Stomach smooth muscle (tissue), 2 donors: ENCODE measurements around the gene LNPEP.
A peak's percentile ranks its signal among the peaks of the same experiment; 100 is the strongest.

Experiments
- H3K27ac ChIP-seq: one replicate; pipeline ENCODE4 v1.7.0; 2013; ENCODE audit warnings: mild to moderate bottlenecking, low read length, inconsistent platforms
- H3K27me3 ChIP-seq, 2 donors: one replicate each; pipeline ENCODE4 v1.7.0; 2013; ENCODE audit warnings: low read length in 2 of 2; ENCODE audit not compliant: insufficient read depth in 2 of 2, control insufficient read depth in 1 of 2
- H3K36me3 ChIP-seq, 2 donors: one replicate each; pipeline ENCODE4 v1.7.0; 2013; ENCODE audit warnings: low read length in 2 of 2; ENCODE audit not compliant: control insufficient read depth in 2 of 2, insufficient read depth in 2 of 2
- H3K4me1 ChIP-seq: one replicate; pipeline ENCODE4 v1.7.0; 2013; ENCODE audit warnings: low read length; ENCODE audit not compliant: control insufficient read depth, insufficient read depth
- H3K4me3 ChIP-seq, 2 donors: one replicate each; pipeline ENCODE4 v1.7.0; 2013; ENCODE audit warnings: low read length in 2 of 2
- H3K9ac ChIP-seq, 2 donors: one replicate each; pipeline ENCODE4 v1.7.0; 2013; ENCODE audit warnings: low read length in 2 of 2, mild to moderate bottlenecking in 1 of 2
- H3K9me3 ChIP-seq, 2 donors: one replicate each; pipeline ENCODE4 v1.7.0; 2013; ENCODE audit warnings: low read length in 2 of 2; ENCODE audit not compliant: control insufficient read depth in 2 of 2
- donor health status: healthy.
- donor health status: Pancreatic carcinoma.

LNPEP gene

GRCh38 chr5:96909003-96909402 is 26.9 kb upstream of the LNPEP start:
- no peak overlapping the region for H3K4me3 ChIP-seq
- no peaks in the 10 kb centered on the region for H3K4me1 ChIP-seq
- no peaks in the 10 kb centered on the region for H3K9me3 ChIP-seq
- H3K9ac ChIP-seq: no peak overlapping the region
- H3K36me3 ChIP-seq: peaks cover 7 to 9% of the 10 kb centered on the region in 2 donors
- no peak overlapping the region for H3K27ac ChIP-seq
- H3K27me3 ChIP-seq: no peaks in the 10 kb centered on the region

- Histone ChIP-seq H3K36me3 (peaks cover 6 to 7% of the 10 kb centered on the region in 2 donors), H3K9me3 (no peaks in the 10 kb centered on the region), H3K27ac (no peak overlapping the region), H3K9ac (no peak overlapping the region), H3K4me3 (no peak overlapping the region), H3K27me3 (no peaks in the 10 kb centered on the region), H3K4me1 (no peaks in the 10 kb centered on the region)
Observed at GRCh38 chr5:96909435-96909834, 26.4 kb upstream of the LNPEP start.

- Histone ChIP-seq H3K9me3 (no peaks in the 10 kb centered on the region), H3K27me3 (no peaks in the 10 kb centered on the region), H3K4me3 (no peak overlapping the region), H3K9ac (no peak overlapping the region), H3K36me3 (peaks cover 6% of the 10 kb centered on the region in 2 donors), H3K4me1 (no peaks in the 10 kb centered on the region), H3K27ac (no peak overlapping the region)
Observed at GRCh38 chr5:96911139-96911538, 24.7 kb upstream of the LNPEP start.

DNA sequence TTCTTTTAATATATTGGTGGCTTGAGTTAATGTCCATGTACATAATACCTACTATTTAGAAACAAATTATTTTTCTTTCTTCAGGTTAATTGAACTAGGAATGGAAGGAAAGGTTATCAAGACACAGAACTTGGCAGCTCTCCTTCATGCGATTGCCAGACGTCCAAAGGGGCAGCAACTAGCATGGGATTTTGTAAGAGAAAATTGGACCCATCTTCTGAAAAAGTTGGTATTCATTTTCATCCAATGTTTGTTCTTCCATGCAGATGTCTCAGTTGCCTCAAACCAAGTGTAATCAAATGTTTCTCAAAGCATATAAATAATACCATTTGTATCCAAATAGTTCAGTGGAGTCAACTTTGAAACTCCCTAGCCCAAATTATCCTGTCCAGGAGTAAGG is 22.6 kb upstream of the LNPEP start:
- no peak overlapping the region for H3K4me3 ChIP-seq
- no peaks in the 10 kb centered on the region for H3K9me3 ChIP-seq
- no peak overlapping the region for H3K9ac ChIP-seq
- H3K27me3 ChIP-seq: no peaks in the 10 kb centered on the region
- H3K36me3 ChIP-seq: peaks cover 6% of the 10 kb centered on the region in 2 donors
- H3K27ac ChIP-seq: no peak overlapping the region
- no peaks in the 10 kb centered on the region for H3K4me1 ChIP-seq

GRCh38 chr5:96919754-96920197 is 16.1 kb upstream of the LNPEP start:
- no peak overlapping the region for H3K27ac ChIP-seq
- H3K4me1 ChIP-seq: peaks cover 11% of the 10 kb centered on the region
- no peak overlapping the region for H3K9ac ChIP-seq
- H3K36me3 ChIP-seq: no peaks in the 10 kb centered on the region
- no peaks in the 10 kb centered on the region for H3K9me3 ChIP-seq
- no peaks in the 10 kb centered on the region for H3K27me3 ChIP-seq
- H3K4me3 ChIP-seq: no peak overlapping the region

DNA sequence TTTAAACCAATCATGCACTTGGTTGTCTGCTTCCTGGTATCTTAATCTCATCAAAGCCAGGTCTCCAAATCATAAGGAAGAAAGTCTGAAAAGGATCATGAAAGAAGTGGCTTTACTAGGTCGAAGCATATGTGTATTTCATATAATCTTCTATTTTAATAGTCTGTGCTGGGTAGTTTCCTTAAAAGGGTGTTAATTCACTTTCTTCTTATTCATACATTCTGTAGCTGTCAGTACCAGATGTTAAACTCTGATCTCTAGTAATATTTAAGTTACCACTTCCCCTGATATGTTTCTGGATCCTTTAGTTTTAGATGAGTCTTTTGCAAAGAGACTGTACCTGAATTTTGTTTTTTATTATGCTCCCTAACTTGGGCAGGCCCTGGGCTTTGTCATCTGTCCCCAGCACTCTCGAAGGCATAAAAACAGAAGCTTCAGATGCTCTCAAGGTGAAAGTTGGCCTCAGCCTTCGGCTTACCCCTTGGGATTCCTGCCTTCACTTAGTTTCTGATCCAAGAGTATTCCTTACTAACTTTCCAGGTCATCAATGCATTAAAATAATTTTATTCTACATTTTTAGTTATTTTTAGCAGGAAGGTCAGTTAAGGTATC is 15.0 kb upstream of the LNPEP start:
- Histone ChIP-seq H3K36me3 (no peaks in the 10 kb centered on the region), H3K27ac (no peak overlapping the region), H3K4me1 (peaks cover 11% of the 10 kb centered on the region), H3K9me3 (no peaks in the 10 kb centered on the region), H3K27me3 (no peaks in the 10 kb centered on the region), H3K9ac (no peak overlapping the region), H3K4me3 (no peak overlapping the region)

- Histone ChIP-seq H3K36me3 (no peaks in the 10 kb centered on the region), H3K9me3 (no peaks in the 10 kb centered on the region), H3K4me3 (no peak overlapping the region), H3K27me3 (no peaks in the 10 kb centered on the region), H3K9ac (no peak overlapping the region), H3K27ac (no peak overlapping the region), H3K4me1 (peaks cover 11% of the 10 kb centered on the region)
Observed at GRCh38 chr5:96922499-96923244, 13.2 kb upstream of the LNPEP start.

DNA sequence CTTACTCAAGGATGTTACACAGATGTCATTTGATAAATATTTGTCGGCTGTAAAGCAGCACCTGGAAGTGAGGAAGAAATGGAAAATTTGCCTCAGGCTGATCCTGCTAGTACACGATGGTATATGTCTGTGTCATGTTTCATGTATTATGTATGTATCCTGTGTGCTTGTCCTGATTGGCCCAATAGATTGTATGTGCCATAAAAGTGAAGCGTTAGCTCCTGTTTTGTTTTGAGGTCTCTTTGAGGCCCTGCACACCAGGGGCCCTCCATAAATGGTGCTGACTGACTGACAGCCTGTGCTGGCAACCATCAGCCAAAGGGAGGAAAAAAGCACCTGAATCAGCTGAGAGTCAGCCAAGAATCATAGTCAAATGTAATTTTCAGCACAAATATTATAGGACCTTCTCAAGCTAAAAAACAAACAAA is 11.8 kb upstream of the LNPEP start:
- Histone ChIP-seq H3K9me3 (no peaks in the 10 kb centered on the region), H3K27ac (peak overlapping the region; percentile 58), H3K4me3 (peak overlapping the region in 1 of 2 donors; percentile 44), H3K4me1 (peaks cover 11% of the 10 kb centered on the region), H3K27me3 (no peaks in the 10 kb centered on the region), H3K36me3 (no peaks in the 10 kb centered on the region), H3K9ac (no peak overlapping the region)

GRCh38 chr5:96926276-96926675 is 9.6 kb upstream of the LNPEP start:
- Histone ChIP-seq H3K4me1 (peaks cover 11% of the 10 kb centered on the region), H3K9me3 (no peaks in the 10 kb centered on the region), H3K36me3 (no peaks in the 10 kb centered on the region), H3K27me3 (no peaks in the 10 kb centered on the region), H3K27ac (no peak overlapping the region), H3K9ac (no peak overlapping the region), H3K4me3 (no peak overlapping the region)

DNA sequence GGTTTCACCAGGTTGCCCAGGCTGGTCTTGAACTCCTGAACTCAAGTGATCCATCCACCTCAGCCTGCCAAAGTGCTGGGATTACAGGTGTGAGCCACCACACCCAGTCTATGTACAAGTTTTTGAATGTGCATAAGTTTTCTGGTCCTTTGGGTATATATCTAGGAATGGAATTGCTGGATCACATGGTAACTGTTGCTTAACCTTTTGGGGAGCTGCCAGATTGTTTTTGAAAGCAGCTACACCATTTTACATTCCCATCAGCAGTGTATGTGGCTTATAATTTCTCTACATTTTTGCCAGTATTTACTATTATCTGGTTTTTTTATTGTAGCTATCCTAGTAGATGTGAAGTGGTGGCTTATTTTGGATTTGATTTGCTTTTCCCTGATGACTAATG is 8.9 kb upstream of the LNPEP start:
- Histone ChIP-seq H3K9ac (no peak overlapping the region), H3K27ac (no peak overlapping the region), H3K4me1 (peaks cover 11% of the 10 kb centered on the region), H3K36me3 (no peaks in the 10 kb centered on the region), H3K27me3 (no peaks in the 10 kb centered on the region), H3K4me3 (no peak overlapping the region), H3K9me3 (no peaks in the 10 kb centered on the region)
